ENCODE measurements around the gene PIGN. TPM values are rescaled to one million over a fixed set of nuclear protein-coding genes. Genes with fewer than 3 reads are reported as not detected.

Gene PIGN
- total RNA-seq, 4 donors from 2014 or later, result 26.1 to 48.8 (median 34.6) TPM

DNA sequence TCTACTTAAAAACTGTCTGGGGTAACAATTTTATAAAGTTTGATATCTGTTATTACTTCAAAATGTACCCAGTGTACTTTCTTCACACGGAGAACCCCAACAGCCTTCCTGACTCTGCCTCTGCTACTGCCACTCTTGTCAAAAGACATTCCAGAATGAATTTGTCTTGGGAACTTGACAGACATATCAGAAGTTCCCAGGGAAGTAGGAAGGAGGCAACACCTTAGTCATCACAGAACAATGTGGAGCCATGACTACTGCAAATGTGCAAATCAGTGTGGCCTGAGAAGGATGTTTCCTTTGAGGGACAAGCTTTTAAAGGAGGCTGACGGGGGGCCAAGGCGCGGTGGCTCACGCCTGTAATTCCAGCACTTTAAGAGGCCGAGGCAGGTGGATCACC lies 160.3 kb downstream of the PIGN start:
- Histone ChIP-seq H3K9me3 (no peaks in the 10 kb centered on the region), H3K36me3 (no peaks in the 10 kb centered on the region), H3K4me1 (no peaks in the 10 kb centered on the region), H3K4me3 (no peak overlapping the region), H3K27me3 (no peaks in the 10 kb centered on the region), H3K27ac (no peak overlapping the region)
- 84 to 93% methylated on average over 3 to 6 of the region's 6 CpGs for WGBS, 2 donors
- DNase-seq, result no peak
- no peak for TF ChIP-seq POLR2A (IDR thresholded peaks at IDR 0.05)
- TF ChIP-seq, protein P1, sequence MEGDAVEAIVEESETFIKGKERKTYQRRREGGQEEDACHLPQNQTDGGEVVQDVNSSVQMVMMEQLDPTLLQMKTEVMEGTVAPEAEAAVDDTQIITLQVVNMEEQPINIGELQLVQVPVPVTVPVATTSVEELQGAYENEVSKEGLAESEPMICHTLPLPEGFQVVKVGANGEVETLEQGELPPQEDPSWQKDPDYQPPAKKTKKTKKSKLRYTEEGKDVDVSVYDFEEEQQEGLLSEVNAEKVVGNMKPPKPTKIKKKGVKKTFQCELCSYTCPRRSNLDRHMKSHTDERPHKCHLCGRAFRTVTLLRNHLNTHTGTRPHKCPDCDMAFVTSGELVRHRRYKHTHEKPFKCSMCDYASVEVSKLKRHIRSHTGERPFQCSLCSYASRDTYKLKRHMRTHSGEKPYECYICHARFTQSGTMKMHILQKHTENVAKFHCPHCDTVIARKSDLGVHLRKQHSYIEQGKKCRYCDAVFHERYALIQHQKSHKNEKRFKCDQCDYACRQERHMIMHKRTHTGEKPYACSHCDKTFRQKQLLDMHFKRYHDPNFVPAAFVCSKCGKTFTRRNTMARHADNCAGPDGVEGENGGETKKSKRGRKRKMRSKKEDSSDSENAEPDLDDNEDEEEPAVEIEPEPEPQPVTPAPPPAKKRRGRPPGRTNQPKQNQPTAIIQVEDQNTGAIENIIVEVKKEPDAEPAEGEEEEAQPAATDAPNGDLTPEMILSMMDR (IDR thresholded peaks at IDR 0.05), result no peak
- intact Hi-C loops (cut with DNase I), result no loop called here

DNA sequence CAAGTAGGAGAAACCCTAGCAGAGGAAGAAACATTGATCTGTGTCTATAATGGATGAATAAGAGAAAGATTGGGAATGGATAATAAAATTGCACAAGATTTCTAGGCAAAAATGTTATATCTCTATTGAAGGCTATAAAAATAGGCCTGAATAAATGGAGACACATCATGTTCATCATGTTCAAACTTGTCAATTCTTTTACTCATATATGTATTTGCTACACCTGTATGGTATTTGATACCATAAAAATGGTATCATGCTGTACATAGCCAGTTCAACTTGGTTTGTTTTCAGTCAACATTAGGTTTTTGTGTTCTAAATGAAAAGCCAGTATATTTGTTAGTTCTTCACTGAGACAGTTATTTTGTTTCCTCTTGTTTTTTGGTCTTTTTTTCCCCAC lies 161.9 kb downstream of the PIGN start:
- H3K27me3 ChIP-seq, result no peaks in the 10 kb centered on the region
- H3K36me3 ChIP-seq, result no peaks in the 10 kb centered on the region
- no peak overlapping the region for H3K27ac ChIP-seq
- H3K4me3 ChIP-seq, result no peak overlapping the region
- intact Hi-C loops (cut with DNase I), result no loop called here
- no peak for DNase-seq
- H3K9me3 ChIP-seq, result no peaks in the 10 kb centered on the region
- TF ChIP-seq, protein P1 (IDR thresholded peaks at IDR 0.05), result no peak
- TF ChIP-seq POLR2A (IDR thresholded peaks at IDR 0.05), result no peak
- H3K4me1 ChIP-seq, result no peaks in the 10 kb centered on the region

DNA sequence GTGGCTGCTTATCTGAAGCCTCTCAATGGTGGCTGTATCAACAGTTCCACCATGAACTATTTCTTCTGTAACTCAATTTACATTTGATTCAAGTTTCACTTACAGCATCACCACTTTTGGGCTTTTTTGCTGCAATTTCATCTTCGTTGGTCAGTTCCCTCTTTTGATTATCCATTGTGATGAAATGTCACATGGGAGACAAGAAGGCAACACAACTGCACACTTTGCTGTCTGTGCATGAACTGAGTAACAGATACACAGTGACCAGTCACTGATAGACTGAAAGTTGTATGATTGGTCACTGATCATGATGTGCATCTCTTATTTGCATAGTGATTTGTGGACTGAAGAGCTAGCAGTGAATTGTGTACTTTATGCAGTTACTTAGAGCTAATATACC lies 163.3 kb downstream of the PIGN start:
- Histone ChIP-seq H3K27me3 (no peaks in the 10 kb centered on the region), H3K4me1 (peaks cover 0 to 5% (median 2%) of the 10 kb centered on the region in 3 donors), H3K27ac (no peak overlapping the region), H3K9me3 (no peaks in the 10 kb centered on the region), H3K36me3 (no peaks in the 10 kb centered on the region), H3K4me3 (no peak overlapping the region)
- intact Hi-C loops (cut with DNase I), result no loop called here
- 73 to 86% methylated on average over 1 of the region's 1 CpG for WGBS, 2 donors
- TF ChIP-seq, protein P1 (IDR thresholded peaks at IDR 0.05), result no peak
- no peak for TF ChIP-seq POLR2A (IDR thresholded peaks at IDR 0.05)
- no peak for DNase-seq

DNA sequence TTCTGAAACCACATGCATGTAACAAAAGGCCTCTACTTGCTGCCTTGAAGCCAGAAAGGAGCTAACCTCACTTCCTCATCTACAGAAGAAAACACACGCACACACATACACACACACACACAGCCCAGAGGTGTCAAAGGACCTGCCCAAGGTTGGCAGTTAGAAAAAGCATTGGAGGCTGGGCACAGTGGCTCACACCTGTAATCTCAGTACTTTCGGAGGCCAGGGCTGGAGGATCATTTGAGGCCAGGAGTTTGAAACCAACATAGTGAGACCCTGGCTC lies 168.2 kb downstream of the PIGN start:
- peak overlapping the region in 1 of 4 donors; percentile 33 for H3K27ac ChIP-seq
- no peak for DNase-seq
- intact Hi-C loops (cut with DNase I), result no loop called here
- H3K27me3 ChIP-seq, result no peaks in the 10 kb centered on the region
- peaks cover 0 to 19% (median 11%) of the 10 kb centered on the region in 3 donors for H3K4me1 ChIP-seq
- no peak overlapping the region for H3K4me3 ChIP-seq
- TF ChIP-seq, protein P1 (IDR thresholded peaks at IDR 0.05), result no peak
- no peak for TF ChIP-seq POLR2A (IDR thresholded peaks at IDR 0.05)
- no peaks in the 10 kb centered on the region for H3K36me3 ChIP-seq
- H3K9me3 ChIP-seq, result no peaks in the 10 kb centered on the region
- WGBS, 2 donors, result 41 to 50% methylated on average over 2 of the region's 2 CpGs

DNA sequence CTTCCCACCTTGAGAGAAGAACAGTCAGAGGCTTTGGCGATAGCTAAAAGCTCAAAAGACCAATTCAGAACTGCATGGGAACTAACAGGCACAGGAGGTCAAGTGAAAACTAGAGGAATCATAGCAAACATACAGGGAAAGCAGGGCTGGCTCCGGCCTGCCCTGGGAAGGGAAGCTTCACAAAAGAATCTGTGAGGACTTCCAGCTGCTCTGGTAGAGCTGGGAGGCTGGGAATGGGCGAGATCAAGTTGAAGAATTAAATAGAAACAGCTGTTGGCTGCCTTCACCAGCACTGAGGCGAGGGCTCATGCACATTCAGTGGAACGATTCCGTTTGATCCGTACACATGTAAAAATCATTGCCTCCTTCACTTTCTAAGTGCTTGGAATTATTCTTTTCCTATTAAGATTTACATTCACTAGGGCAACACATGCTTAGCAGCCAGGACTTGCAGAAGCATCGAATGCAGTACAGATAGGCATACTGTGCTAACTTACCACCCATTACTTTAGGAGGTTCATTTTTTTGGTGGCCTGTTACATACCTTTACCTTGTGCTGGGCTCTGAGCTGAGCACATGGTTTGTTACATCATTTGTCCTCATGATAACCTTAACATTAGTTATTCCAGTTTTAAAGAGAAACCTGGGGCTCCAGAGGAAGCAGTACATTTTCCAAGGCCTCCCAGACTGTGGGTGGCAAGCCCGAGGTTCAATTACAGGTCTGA lies 168.7 kb downstream of the PIGN start:
- peaks cover 0 to 19% (median 11%) of the 10 kb centered on the region in 3 donors for H3K4me1 ChIP-seq
- no peak for DNase-seq
- intact Hi-C loops (cut with DNase I), result no loop called here

More for the DNA sequence above, 168.7 kb downstream of the PIGN start:
- WGBS, 2 donors, result 10 to 33% methylated on average over 9 of the region's 9 CpGs
- TF ChIP-seq POLR2A (IDR thresholded peaks at IDR 0.05), result no peak
- TF ChIP-seq, protein P1 (IDR thresholded peaks at IDR 0.05), result no peak
- no peaks in the 10 kb centered on the region for H3K36me3 ChIP-seq
- H3K9me3 ChIP-seq, result no peaks in the 10 kb centered on the region
- H3K27ac ChIP-seq, result peak overlapping the region in 3 of 4 donors; percentile 46 to 63 (median 47)
- H3K27me3 ChIP-seq, result no peaks in the 10 kb centered on the region
- no peak overlapping the region for H3K4me3 ChIP-seq

Measured in esophagus squamous epithelium (tissue), 5 donors.